H1 (cell line): ENCODE measurements around the gene KLHL34. TPM values are rescaled to one million over a fixed set of nuclear protein-coding genes. Genes with fewer than 3 reads are reported as not detected.

Source experiments
- ASH2L ChIP-seq: fragments of 200-600, 300-600 bp; sonication (generic); IDR thresholded peaks from one replicate; pipeline ENCODE4 v1.7.1; 2017; ENCODE audit warnings: low read length
- EP300 ChIP-seq, 2 experiments: IDR thresholded peaks; 1 replicate in 1 of 2; 2 replicates in 1 of 2; pipeline ENCODE4 v1.6.1; 2011 to 2012; ENCODE audit warnings: low read depth in 2 of 2, low read length in 2 of 2, mild to moderate bottlenecking in 2 of 2, borderline replicate concordance in 1 of 2, inconsistent platforms in 1 of 2, moderate library complexity in 1 of 2
- GTF2F1 ChIP-seq: IDR thresholded peaks from 2 replicates; pipeline ENCODE4 v1.6.1; 2012; ENCODE audit warnings: low read depth, low read length, improper control_type of control experiment, borderline replicate concordance
- JUN ChIP-seq: IDR thresholded peaks from 2 replicates; pipeline ENCODE4 v1.6.1; 2011; ENCODE audit warnings: low read depth, mild to moderate bottlenecking, improper control_type of control experiment, low read length
- TEAD4 ChIP-seq: IDR thresholded peaks from 2 replicates; pipeline ENCODE4 v1.6.1; 2012; ENCODE audit warnings: low read depth, low read length, inconsistent platforms, mixed read lengths
- polyA plus RNA-seq, 7 experiments: library from polyadenylated mRNA; depleted of rRNA in 3 of 7; stranded (reverse) in 5 of 7; unstranded in 2 of 7; fragments of >200 nt in 5 of 7; fragments of 200-250 nt in 2 of 7; gene quantifications; 1 replicate in 5 of 7; 2 replicates in 1 of 7; 4 replicates in 1 of 7; pipeline versions ENCODE4 v1.2.1 to v1.2.3, GENCODE V29; 2011 to 2013; ENCODE audit warnings: missing spikeins in 2 of 7, mixed read lengths in 2 of 7
- total RNA-seq: library from RNA; stranded (reverse); fragmentation: NEBNext Ultra II Directional; extraction: Animal tissue kit (Norgen Biotek cat#: 25700); gene quantifications from 2 replicates; pipeline ENCODE4 v1.2.1, GENCODE V29; 2021

Gene KLHL34
- total and polyA plus RNA-seq, 2 of the 8 experiments (the other 6 are each of a cell fraction or from before 2014, with no cell fraction given) = not detected

GRCh38 chrX:21623778-21624501 is 34.2 kb downstream of the KLHL34 start (continued):
- no peak for TF ChIP-seq JUN
- no peak for TF ChIP-seq GTF2F1
- no peak for TF ChIP-seq EP300 (IDR thresholded peaks at IDR 0.05; ENCODE audit: borderline replicate concordance in 1 of 2, low read depth in 2 of 2, low read length in 2 of 2)
- no peak for TF ChIP-seq TEAD4
- no peak for TF ChIP-seq ASH2L
